GM21723 (cell line): ENCODE results near the gene CORO2B.

ENCODE experiments used
- ATAC-seq: cut with Tn5 transposase; IDR thresholded peaks from one replicate; pipeline ENCODE4 v1.9.1; 2021; ENCODE audit warnings: mild to moderate bottlenecking, moderate library complexity; ENCODE audit not compliant: unreplicated experiment

Gene CORO2B

DNA sequence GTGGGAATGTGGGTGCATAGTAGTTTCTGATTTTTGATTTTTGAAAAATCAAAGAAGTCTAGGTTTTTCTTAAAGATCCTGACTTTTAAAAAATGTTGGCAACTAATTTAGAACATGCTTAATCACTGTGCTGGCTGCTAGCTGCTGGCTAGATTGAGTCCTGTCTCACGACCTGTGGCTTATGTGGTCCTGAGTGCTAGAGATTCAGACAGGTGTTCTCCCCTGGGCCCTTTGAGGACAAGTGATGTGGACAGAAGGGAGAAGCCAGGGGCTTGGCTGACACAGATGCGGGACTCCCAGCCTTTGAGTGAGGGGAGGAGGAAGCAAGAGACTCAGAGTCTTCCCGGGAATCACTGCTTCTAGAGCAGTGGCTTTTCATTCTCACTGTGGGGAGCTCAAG, 47.5 kb downstream of the CORO2B start:
- ATAC-seq, result no peak

DNA sequence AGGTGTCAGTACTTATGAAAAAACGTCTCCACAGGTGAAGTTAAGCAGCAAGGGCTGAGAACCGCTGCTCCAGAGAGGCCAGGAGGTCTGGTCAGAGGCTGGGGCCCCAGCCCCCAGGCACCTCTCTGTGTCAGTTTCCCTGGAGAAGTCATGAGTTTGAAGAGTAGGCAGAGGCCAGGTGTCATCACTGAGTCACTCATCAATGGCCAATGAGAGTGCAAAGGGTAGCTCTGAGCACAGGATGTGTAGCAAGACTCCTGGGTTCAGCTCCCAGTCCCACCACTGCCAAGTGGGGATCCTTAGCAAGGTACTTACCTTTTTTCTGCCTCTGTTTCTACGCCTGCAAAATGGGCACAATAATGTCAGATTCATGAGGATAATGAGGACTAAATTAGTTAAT, 47.9 kb downstream of the CORO2B start:
- no peak for ATAC-seq

DNA sequence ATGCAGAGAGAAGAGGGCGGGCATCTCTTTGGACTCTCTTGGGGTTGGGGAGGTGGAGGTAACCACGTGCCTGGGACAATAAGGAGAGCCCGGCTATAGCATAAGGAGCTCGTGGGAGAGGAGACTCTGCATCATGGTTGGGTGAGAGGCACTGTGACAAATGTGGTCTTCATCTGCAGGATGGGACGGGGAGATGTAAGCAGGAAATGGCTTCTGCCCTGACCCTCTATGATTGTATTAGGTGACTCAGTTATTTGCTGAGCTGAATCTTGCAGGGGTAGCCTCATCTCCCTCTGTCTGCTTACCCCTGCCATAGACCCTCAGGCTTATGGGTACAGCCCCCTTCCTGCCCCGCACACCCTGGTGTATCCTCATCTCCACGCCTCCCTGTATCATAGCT, 48.7 kb downstream of the CORO2B start:
- no peak for ATAC-seq

DNA sequence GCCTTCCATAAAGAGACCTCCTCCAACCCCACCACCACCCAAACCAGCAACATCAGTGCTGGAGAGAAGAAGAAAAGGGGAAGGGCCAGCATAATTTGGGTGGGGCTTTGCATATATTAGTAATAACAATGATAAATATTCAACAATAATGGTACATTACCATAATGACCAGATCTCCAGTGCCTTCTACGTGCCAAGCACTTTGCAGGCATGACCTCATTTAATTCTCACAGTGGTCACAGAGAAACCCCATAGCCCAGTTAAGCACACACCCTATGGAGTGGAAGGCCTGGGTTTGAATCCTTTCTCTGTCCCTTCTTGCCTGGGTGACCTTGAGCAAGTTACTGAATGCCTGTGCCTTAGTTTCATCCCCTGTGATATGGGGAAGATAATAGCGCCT, 49.2 kb downstream of the CORO2B start:
- ATAC-seq, result no peak

DNA sequence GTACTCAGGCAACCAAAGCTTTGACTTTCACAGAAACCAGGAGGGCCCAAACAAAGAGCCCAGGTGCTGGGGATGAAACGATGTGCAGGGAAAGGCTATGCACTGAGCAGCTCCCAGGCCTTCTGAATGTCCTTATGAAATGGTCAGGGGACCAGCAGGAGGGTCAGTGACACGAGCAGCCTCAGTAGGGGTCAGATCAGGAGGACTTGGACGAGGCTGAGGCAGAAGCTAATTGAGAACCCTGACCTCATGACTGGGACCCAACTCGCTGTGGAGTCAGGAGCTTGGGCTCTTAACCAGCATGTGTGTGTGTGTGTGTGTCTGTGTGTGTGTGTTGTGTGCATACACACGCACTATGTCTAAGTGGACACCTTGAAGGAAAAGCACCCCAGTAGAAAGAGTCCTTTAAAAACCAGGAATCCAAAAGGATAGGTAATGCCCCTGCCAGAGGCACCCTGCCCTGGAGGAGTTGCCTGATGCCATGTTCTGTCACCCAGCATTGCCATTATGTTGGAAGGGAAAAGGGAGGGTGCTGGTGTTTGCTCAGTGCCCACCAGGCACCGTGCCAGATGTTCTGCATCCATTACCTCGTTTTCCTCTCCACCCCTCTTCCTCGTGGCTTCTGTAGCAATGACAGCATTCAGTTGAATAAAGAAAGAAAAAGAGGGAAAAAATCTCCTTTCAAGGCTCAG, 50.9 kb downstream of the CORO2B start:
- no peak for ATAC-seq

DNA sequence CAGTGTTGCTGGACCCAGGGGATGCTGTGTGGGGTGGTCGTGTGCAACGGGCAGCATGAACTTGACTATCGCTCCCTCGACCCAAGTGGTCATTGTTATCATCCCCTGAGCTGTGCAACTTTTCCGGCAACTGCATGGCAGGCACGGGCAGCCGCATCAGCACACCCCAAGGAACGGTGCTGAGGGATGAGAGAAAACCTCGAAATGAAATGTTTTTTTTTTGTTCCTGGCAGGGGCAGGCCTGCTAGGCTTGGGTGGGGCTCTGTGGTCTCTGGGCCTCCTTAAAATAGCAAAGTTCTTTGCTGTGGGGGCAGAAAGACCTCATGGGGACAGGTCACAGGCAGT, 51.4 kb downstream of the CORO2B start:
- ATAC-seq, result no peak

DNA sequence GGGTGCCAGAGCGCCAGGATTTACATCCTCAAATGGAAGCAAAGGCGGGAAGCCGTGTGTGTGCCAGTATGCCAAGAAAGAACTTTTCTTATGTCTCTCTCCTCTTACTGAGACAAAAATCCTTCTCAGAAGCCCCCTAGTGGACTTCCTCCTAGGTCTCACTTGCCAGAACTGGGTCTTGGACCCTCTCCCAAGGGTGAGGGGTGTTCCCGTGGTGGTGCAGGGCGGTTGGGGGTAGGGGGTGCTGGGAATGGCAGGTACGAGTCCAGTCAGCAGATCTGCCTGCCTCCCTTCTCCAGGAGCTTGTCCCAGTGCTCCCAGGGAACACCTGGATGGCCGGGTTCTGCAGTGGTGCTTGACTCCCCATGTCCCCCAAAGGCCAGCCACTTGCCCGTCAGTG, 52.0 kb downstream of the CORO2B start:
- no peak for ATAC-seq

DNA sequence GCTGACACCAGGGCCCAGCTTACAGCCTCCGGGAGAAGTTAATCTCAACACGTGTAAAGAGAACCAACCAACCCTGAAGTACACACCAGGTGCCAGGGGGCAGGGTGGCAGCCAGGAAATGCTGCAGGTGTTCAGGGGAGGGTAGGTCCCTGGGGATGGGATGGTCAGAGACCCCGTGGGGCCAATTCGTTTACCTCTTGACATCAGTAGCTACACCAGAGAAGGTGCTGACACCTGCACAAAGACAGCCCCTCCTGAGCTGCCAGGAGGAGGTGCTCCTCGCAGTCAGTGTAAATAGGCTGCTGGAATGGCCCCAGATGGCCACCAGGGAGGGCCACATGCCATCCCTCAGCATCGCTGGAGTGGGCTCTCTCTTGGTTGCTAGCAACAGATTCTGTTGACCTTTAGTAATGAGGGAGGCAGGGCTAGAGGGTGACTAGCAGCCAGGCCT, 52.8 kb downstream of the CORO2B start:
- ATAC-seq, result no peak

DNA sequence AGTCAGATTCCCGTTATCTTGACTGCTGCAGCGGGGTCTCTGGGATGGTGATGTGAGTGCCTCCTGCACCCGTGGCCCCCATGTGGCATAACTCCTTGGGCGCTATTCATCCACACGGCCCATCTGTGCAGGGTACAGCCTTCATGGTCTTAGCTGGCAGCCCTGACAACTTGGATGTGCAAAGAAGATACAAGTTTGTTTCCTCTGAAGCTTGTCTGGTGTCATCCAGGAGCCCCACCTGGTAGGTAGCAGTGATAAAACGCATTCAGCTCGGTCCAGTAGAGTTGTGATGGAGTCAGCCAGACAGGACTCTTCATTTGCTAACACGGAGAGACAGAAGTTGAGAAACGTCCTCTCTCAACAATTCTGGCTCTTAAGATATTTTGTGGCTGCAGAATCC, 53.3 kb downstream of the CORO2B start:
- ATAC-seq, result no peak

DNA sequence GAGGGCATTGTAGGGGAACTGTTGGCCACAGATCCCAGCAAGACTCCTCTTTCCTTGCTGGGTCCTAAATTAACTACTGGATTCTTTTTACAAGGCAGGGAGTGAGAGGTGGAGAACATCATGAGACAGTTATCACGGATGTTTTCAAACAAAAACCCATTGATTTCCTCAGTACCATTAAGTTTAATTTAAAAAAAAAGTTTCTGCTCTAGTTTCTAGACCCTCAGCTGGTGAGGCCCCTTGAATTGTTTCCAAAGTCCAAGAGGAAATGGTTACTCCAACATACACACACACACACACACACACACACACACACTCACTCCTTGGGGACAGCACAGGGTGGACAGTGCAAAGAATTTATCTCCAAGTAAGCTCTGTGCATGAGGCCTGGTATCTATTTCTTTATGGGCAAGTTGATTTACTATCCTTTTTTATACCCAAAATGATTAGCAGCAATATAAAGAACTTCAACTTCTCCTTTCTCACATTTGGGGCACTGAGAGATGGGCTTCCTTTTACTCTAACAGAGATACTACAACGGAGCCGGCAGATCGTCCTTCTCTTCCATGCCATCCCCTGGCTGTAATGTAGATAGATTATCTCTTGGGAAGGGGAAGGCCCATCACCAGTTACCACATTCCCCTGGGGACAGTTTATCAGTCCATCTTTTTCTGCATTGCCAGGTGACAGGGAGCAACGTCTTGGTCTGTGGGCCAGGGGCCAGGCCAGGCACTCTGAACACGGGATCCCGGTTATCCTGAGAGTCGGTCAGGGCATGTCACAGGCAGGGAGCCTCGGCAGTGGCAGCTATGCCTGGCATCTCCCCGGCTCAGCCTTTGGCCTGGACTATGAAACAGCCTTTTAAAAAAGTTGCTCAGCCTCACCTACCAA, 54.7 kb downstream of the CORO2B start:
- ATAC-seq, result no peak

DNA sequence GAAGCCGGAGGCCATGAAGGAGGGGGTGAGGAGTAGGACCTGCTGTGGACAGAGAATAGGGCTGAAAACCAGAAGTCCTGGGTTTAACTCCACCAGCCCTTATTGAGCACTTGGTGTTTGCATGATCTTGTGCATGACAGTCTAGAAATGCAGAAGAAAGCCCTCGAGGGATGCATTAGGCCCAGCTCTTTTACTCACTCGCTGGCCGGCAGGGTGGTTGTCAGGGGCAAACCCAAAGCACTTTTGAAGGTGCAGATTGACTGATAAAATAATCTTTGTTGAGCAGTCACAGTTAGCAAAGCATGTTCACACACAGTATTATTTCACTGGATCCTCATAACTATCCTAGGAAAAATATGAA, 55.3 kb downstream of the CORO2B start:
- no peak for ATAC-seq

DNA sequence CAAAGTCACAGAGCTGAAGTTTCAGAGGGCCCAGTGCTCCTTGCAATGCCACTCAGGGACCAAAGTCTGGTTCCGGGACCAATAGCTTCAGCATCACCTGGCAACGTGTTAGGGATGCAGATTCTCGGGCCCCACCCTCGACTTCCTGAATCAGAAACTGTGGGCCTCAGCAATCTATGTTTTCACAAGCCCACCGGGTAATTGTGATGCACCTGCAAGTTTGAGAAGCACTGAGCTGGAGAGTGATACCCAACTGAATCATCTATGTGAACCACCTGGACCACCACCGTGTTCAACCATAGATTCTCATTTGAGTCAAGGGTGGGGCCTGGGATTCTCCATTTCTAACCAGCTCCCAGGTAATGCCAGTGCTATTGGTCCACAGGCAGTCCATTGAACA, 55.7 kb downstream of the CORO2B start:
- ATAC-seq, result no peak

DNA sequence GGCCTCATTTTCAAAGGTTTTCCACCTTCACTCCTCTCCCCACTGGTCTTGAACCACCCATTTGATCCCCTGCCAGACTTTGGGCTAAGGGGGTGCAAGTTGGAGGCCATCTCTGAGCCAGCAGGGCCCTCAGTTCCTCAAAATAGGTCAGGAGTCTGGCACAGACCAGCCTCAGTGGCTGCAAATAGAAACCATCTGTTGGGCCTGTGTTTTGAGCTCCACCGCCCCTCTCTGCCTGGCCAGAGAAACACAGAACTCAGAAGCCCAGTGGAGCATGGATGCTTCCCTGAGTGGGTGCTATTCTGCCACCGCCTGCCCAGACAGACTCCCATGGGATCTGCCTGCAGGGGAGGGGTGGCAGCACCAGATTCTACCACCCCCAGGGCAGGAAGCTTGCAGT, 56.3 kb downstream of the CORO2B start:
- ATAC-seq, result no peak

DNA sequence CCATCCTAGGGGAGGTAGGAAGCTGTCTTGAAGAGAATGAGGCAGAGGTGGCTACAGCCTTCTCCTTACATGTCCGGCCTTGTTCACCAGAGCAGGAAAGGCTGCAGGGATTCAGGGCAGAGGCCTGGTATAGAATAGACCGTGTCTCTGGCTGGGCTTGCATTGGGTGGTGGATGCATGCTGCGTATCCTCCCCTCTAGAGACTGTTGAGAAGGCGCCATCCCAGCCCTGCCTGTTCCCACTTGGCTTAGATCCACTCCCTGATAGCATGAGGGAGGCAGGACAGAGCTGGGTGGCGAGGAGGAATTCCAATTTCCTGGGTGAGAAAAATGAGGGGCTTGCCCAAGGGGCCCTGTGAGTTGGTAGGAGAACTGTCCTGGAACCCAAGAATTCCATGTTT, 57.5 kb downstream of the CORO2B start:
- no peak for ATAC-seq

DNA sequence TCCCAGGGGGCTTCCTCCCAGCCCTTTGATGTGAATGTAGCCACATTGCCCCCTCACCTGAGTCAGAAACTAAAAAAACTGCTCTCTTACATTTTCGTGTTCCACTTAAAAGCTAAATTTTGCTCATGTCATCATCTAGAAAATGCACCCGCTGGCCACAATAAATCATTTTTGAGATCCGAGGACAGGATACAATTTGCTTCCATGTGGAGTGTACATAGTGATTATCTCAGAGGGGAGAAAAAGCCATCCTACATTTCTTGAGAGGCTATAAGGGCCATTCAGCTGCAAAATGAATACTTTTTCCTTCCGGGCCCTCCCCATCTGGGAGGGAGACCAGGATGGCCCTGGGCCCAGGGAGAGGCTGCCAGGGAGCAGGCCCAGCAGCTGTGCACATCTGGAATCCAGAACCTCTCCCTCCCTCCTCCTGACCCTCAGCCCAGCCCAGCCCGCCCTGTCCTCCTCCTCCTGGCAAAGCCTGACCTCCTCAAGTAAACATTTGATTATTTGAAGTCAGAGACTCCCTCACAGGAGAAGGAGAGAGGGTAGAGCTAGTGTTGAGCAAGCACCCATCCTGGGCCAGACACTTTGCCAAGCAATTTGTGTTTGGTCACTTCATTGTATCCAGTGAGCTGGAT, 59.1 kb downstream of the CORO2B start:
- ATAC-seq, result no peak

DNA sequence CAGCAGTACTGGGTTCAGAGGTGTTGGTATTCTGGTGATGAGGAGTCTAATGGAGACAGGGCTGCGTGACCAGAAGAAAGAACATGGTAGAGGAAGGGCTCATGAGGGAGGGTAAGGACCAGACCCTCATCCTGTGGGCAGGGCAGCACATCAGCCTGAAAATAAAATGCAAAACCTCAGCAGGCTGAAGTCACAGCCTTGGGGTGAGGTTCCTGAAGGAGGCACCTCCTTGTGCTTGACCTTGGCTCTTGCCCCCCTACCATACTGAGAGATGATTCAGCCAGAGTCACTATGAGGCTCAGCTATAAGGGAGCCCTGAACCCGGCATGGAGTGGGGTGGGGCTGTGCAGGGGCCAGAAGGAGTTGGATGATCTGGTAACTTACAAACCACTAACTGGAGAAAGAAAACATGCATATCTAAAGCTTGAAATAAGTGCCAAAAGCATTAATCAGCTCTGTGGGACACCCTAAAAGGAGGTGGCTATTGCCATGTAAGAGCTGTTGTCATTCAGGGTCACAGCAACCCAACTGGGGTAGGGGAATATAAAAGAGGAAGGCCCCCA, 60.2 kb downstream of the CORO2B start:
- ATAC-seq, result no peak

DNA sequence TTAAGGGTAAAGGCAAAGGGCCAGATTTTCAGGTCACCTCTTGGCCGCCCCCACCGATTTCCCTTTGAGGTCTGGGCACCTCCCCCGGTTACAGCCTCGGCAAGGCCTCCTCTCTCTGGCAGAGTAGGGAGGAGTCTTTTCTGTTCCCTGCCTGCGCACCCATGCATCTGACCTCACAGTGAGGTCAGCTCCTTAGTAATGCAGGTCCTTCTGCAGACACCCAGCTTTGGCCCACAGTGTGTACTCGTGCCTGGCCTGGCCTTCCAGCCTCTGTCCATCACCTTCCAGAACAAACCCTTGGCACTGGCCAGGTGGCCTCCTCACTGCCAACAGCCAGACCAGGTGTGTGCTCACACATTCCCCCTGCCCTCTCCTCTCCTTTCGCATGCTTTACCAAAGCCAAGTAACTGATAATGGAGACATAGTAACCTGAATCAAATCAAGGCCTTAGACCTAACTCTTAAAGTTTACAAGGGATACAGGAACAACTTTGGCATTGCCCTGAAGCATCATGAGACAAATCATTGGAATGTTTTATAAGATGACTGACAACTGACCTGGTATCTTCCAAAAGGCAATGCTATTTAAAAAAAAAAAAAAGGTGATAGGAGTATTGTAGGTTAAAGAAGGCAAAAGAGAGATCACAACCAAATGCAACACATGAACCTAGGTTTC, 61.3 kb downstream of the CORO2B start:
- ATAC-seq, result no peak

DNA sequence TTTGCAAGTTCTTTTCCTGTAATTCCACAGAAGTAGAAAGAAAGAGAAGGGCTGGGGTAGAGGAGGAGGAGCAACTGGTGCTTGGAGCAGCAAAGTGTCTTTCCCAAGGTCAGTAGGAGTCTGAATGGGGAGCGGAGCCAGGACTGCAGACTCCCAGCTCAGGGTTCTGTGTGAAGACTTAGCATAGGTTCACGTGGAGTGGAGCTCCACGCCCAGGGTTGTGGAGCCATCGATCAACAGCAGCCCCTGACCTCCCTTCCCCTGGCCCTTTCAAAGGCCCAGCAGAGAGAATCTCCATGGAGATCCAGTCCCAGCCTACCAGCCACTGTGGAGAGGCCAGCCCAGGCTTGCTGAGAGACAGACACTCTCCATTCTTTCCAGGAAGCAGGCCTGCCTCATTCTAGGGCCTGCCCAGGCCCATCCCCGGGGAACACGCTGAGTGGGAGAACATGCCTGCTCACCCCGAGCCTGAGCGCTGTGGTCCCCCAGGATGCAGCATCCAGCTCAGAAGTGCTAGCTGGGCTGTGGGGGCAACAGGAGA, 62.1 kb downstream of the CORO2B start:
- no peak for ATAC-seq

DNA sequence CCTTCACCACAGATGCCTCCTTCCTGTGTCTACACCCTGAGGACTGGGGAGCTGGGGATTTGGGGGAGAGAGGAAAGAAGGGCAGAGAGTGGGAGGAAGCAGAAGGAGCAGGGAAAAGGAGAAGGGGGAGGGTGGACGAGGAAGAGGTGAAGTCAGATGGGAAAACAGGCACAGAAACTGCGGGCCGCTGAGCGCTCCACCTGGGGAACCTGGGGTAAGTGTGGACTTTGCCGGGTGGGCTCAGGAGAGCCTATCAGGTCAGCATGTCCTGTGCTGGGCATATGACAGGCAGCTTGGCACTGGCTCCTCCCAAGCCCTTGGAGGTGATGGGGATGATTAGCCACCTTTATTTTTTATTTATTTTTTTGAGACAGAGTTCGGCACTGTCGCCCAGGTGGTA, 62.6 kb downstream of the CORO2B start:
- ATAC-seq, result no peak

DNA sequence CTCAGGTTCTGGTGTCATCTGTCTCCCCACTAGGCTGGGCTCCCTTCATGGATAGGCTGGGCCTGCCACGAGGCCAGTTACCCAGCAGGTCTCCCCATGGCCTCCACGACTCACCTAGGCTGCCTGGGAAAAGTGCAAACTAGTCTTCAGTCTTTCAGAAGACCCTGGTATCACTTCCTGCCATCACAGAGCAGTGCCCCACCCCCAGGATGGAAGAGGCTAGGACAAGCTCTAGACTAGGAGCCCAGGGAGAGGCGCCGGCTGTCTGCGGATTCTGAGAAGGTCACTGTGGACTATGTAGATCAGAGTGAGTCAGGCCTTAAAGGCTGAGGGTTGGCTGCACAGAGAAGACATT, 63.7 kb downstream of the CORO2B start:
- no peak for ATAC-seq

DNA sequence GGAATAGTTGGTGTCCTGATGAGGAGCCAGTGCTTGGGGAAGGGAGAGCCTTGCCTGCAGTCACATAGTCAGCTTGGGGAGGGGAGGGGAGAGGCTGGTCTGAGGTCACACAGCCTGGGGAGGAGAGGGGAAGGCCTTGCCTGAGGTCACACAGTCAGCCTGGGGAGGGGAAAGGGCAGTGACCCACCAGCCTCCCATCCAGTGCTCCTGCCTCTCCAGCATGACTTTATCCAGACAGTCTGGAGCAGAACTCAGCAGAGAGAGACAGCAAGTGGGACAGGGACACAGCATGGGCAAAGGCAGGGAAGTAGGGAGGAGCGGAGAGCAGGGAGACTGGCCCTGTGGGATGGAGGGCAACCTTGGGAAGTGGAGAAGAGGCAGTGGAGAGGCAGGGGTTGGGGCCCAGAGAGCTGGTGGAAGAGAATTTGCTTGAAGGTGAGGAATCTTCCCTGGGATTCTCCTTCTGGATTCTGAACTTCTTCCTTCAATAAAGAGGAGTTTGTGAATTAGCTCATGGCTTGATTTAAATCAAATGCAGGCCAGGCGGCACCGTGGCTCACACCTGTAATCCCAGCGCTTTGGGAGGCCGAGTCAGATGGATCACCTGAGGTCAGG, 64.5 kb downstream of the CORO2B start:
- no peak for ATAC-seq
